GM21723 (cell line): ENCODE results near the gene RIPK3.

ENCODE experiments used
- ATAC-seq: cut with Tn5 transposase; IDR thresholded peaks from one replicate; pipeline ENCODE4 v1.9.1; 2021; ENCODE audit warnings: mild to moderate bottlenecking, moderate library complexity; ENCODE audit not compliant: unreplicated experiment

RIPK3 gene

DNA sequence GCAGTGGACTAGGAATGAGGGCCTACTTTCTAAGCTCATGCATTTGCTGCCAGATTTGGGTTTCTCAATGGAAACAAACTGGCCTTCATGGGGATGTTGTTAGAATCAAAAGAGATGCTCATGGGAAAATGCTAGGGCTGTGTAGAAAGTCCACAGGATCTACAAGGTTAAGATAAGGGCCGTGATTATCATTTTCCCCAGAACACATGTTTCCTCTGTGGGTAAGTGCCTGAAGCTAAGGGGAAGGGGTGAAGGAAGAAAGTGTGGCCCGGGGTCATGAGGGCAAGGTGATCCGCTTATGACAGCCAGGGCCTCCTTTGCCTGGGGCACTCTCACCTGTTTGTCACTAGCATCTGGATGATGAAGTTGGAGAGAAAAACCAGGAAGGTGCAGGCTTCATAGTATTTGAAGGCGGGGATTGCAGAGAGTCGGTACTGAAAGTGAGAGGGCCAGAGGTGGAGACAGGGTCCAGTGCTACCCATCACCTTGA, 14.7 kb downstream of the RIPK3 start:
- no peak for ATAC-seq

GRCh38 chr14:24324024-24324423, 15.8 kb downstream of the RIPK3 start:
- ATAC-seq, result no peak

GRCh38 chr14:24323341-24323740, 16.4 kb downstream of the RIPK3 start:
- ATAC-seq, result no peak

- ATAC-seq, result no peak
These were observed 17.1 kb downstream of the RIPK3 start for GRCh38 chr14:24322672-24323071.

DNA sequence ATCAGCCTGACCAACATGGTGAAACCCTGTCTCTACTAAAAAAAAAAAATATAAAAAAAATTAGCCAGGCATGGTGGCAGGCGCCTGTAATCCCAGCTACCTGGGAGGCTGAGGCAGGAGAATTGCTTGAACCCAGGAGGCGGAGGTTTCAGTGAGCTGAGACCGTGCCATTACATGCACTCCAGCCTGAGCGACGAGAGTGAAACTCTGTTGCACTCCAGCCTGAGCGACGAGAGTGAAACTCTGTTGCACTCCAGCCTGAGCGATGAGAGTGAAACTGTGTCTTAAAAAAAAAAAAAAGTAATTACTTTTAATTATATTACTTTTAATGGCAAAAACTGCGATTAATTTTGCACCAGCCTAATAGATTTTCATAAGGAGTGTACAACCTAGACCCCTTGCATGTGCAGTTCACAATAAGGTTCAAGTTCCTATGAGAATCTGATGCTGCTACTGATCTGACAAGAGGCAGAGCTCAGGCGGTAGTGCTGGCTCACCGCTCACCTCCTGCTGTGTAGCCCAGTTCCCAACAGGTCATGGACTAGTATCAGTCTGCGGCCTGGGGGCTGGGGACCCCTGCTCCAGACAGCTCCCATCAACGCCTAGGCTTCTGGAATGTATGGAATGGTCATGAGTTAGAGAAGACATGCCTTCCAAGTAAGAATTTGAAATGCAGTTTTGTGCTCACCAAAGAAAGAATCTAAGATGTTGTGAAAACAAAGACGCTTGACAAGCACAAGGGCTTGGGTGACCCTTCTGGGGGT, 18.4 kb downstream of the RIPK3 start:
- no peak for ATAC-seq

GRCh38 chr14:24317141-24317928, 22.5 kb downstream of the RIPK3 start:
- no peak for ATAC-seq

DNA sequence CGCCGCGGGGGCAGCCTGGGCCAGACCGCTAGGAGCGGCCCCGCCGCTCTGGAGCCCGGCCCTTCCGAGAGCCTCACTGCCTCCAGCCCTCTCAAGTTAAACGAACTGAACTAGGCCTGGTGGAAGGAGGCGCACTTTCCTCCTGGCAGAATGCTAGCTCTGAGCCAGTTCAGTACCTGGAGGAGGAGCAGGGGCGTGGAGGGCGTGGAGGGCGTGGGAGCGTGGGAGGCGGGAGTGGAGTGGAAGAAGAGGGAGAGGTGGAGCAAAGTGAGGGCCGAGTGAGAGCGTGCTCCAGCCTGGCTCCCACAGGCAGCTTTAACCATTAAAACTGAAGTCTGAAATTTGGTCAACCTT, 23.2 kb downstream of the RIPK3 start:
- no peak for ATAC-seq

GRCh38 chr14:24315807-24316596, 23.8 kb downstream of the RIPK3 start:
- ATAC-seq, result no peak

GRCh38 chr14:24315243-24315806, 24.5 kb downstream of the RIPK3 start:
- no peak for ATAC-seq

DNA sequence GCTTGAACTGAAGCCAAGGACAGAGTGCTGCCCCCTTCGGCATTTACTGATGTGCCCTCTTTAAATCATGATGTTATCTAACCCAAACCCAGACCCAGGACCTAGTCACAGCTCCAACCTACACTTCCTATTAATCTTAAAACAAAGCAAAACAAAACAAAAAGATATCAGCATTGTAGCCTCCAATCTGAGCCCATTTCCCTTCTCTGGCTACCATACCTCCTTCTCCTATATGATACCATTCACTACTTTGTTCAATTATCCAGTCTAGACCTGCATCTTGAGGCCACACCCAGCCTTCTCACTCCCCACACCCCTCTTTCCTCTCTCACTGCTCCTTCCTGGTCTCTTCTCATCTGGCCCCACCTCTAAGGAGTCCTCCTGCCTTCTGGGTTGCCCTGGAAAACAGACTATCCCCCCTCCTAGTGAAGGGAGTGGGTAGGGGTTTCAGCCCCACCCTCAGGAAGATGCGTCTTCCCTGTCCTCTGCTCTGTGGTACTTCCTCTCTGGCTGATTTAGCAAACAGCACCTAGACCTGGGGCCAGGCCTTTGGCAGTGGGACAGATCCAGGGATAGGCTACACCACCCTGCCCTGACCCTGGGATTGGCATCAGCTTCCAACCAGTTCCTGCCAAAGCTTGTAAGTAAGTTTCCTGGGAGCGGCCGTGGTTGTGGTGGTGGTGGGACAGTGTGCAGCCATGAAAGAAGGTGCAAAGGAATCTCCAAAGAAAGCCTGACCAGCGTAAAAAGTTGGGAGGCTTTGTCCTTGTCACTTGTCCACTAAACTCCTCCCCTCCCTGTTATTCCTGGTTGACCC, 25.2 kb downstream of the RIPK3 start:
- ATAC-seq, result no peak

DNA sequence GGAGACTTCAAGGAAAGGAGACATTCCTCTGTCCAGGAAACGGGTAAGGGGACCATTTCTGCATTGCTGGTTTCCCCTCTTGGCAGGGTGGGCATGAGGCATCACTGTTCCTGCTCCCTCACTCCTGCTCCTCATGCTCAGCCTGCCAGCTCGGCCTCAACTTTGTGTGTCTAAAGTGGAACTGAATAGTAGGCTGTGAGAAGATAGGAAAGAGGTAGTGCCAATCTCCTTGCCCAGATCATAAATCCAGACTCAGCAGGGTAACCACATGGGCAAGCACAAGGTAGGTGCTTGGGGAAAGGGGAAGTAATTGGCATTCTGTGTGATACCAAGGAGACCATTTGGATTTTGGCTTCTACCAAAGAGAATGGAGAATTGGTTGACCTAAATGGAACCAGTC, 25.9 kb downstream of the RIPK3 start:
- ATAC-seq, result no peak

GRCh38 chr14:24312736-24313507, 26.9 kb downstream of the RIPK3 start:
- ATAC-seq, result no peak

DNA sequence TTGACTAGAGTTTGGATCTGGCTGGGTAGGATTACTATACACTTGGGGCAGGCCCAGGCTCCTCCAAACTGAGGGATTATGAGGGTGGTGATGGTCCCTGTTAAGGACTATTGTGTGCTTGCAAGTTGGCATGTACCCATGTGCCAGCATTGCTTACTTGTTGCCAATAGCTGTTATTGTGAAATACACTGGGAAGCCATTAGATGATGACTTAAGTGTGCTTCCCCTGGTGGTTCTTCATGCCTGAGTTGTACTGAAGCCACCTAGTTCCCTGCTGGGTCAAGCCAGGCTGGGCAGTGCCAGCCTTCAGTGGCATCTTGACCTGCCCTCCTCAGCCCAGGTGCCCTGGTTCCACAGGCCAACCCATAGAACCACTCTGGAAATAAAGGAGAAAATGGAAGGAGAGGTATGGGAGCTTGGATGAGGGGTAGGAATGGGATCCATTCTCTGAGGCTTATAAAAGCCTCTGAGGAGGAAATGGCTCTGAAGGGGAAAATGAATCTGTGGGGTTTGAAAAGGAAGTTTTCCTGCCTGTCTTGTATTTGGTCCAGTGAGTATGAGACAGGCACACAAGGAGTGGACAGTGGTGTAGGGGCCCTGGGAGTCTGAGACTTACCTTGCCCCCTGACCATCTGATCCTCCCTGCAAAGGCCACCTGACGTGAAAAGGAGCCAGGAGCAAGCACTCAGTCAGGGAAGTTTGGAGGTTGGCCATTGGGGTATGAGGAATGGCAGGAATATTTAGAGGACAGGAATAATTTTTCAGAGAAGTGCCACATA, 27.8 kb downstream of the RIPK3 start:
- no peak for ATAC-seq

GRCh38 chr14:24310646-24311604, 28.9 kb downstream of the RIPK3 start, which contains the start of gene LTB4R:
LTB4R (plus strand) TSS chr14:24311502; CDS start chr14:24315652, 4,150 bp downstream.
- ATAC-seq, result peak; percentile 73

- no peak for ATAC-seq
These were observed 29.5 kb downstream of the RIPK3 start for GRCh38 chr14:24310265-24310645.

GRCh38 chr14:24309538-24310264, 30.1 kb downstream of the RIPK3 start, which contains the start of gene LTB4R2:
LTB4R2 (plus strand) TSS chr14:24310140; CDS start chr14:24310665, 525 bp downstream.
- no peak for ATAC-seq
